ENCODE data around the gene MKLN1.

GRCh38 chr7:131536361-131536849 is 208.7 kb downstream of the MKLN1 start:
- TF ChIP-seq ZFP3 (CRISPR knock-in tag; IDR thresholded peaks at IDR 0.05) (no peak), CSDC2 (CRISPR knock-in tag; IDR thresholded peaks at IDR 0.05) (no peak), RARB (CRISPR knock-in tag; IDR thresholded peaks at IDR 0.05) (no peak), ZNF8 (CRISPR knock-in tag; IDR thresholded peaks at IDR 0.05) (no peak), ZFP30 (CRISPR knock-in tag; IDR thresholded peaks at IDR 0.05) (no peak), GLIS3 (CRISPR knock-in tag; IDR thresholded peaks at IDR 0.05) (no peak), CSRNP3 (CRISPR knock-in tag; IDR thresholded peaks at IDR 0.05) (no peak), BACH2 (CRISPR knock-in tag; IDR thresholded peaks at IDR 0.05; ENCODE audit: borderline replicate concordance) (no peak), ZNF565 (CRISPR knock-in tag; conservative IDR thresholded peaks at IDR 0.05; ENCODE audit: low read depth) (no peak), PPARA (CRISPR knock-in tag; IDR thresholded peaks at IDR 0.05; ENCODE audit: borderline replicate concordance) (no peak), ESRRG (CRISPR knock-in tag; IDR thresholded peaks at IDR 0.05) (no peak), PATZ1 (CRISPR knock-in tag; IDR thresholded peaks at IDR 0.05; ENCODE audit: borderline replicate concordance) (no peak)

Measured in SK-N-SH treated with all-trans-retinoic acid at 6 μM for 48 hours (cell line).